GM12878 (cell line): ENCODE measurements around the gene PGF. TPM values are rescaled to one million over a fixed set of nuclear protein-coding genes. Genes with fewer than 3 reads are reported as not detected.

Experiments
- ATAC-seq: fragments of 200-7000 bp; cut with Tn5 transposase; 3 replicates; pipeline ENCODE4 v1.9.1; 2020; ENCODE audit warnings: mild to moderate bottlenecking, moderate library complexity
- BruUV-seq: library from RNA; stranded (reverse); fragments of 400-500 nt; replicated peaks from 2 replicates; lab custom pipeline; 2021; lab: Mats Ljungman, UMichigan
- CTCF ChIA-PET: fragments of 300-600 bp; sonication (Branson Sonifier 250); formaldehyde crosslinking; extraction: SDS; loops from one replicate; lab custom pipeline; 2021; ENCODE audit warnings: inconsistent platforms; lab: Yijun Ruan, JAX
- POLR2A ChIA-PET: fragments of 350-600 bp; formaldehyde crosslinking; extraction: SDS; loops from one replicate; lab custom pipeline; 2021; ENCODE audit warnings: inconsistent platforms; lab: Charles Lee
- RAD21 ChIA-PET: fragments of 300-600 bp; sonication (Branson Sonifier 250); formaldehyde crosslinking; loops from one replicate; lab custom pipeline; 2023; ENCODE audit warnings: antibody characterized with exemption; ENCODE audit not compliant: unreplicated experiment; lab: Charles Lee
- SMC1A ChIA-PET: fragments of 300-600 bp; sonication (Branson Sonifier 250); formaldehyde crosslinking; loops from one replicate; lab custom pipeline; 2023; ENCODE audit not compliant: unreplicated experiment, uncharacterized antibody; lab: Charles Lee
- DNase-seq: peaks from one replicate; pipeline ENCODE4 v3.0.0-alpha.2; 2011; ENCODE audit warnings: low read depth, low spot score
- FAIRE-seq: peaks from 3 replicates; lab custom pipeline; 2011; peaks lifted over from hg19 to GRCh38; lab: Jason Lieb, UNC
- H2AFZ ChIP-seq: 2 replicates; pipeline ENCODE4 v1.6.0; 2011; ENCODE audit warnings: low read depth, low read length, control low read depth; ENCODE audit not compliant: control insufficient read depth
- H3K27ac ChIP-seq: 2 replicates; pipeline ENCODE4 v1.5.1; 2011; ENCODE audit warnings: control low read depth; ENCODE audit not compliant: control insufficient read depth, insufficient read depth
- H3K27me3 ChIP-seq, 2 experiments: replicated peaks in 1 of 2; 2 replicates each; pipeline versions ENCODE4 v1.6.0 to v1.6.1; 2011; ENCODE audit warnings: low read length in 1 of 2; ENCODE audit not compliant: control insufficient read depth in 2 of 2, insufficient read depth in 2 of 2
- H3K36me3 ChIP-seq, 2 experiments: 2 replicates each; pipeline ENCODE4 v1.5.1; 2011; ENCODE audit warnings: low read length in 1 of 2; ENCODE audit not compliant: control insufficient read depth in 2 of 2, insufficient read depth in 2 of 2
- H3K4me1 ChIP-seq: 2 replicates; pipeline ENCODE4 v1.6.1; 2011; ENCODE audit warnings: mild to moderate bottlenecking, low read length, moderate library complexity, mixed read lengths; ENCODE audit not compliant: control insufficient read depth, insufficient read depth
- H3K4me2 ChIP-seq: 2 replicates; pipeline ENCODE4 v1.6.0; 2011; ENCODE audit warnings: control low read depth; ENCODE audit not compliant: control insufficient read depth, insufficient read depth
- H3K4me3 ChIP-seq: fragments of 200-600 bp; sonication (generic); 2 replicates; pipeline ENCODE4 v1.5.1; 2016
- H3K79me2 ChIP-seq: 2 replicates; pipeline ENCODE4 v1.6.0; 2011; ENCODE audit warnings: low read length; ENCODE audit not compliant: control insufficient read depth, insufficient read depth
- H3K9ac ChIP-seq: 2 replicates; pipeline ENCODE4 v1.8.0; 2011; ENCODE audit warnings: low read length, control low read depth, mixed read lengths; ENCODE audit not compliant: control insufficient read depth, insufficient read depth
- H3K9me3 ChIP-seq: replicated peaks from 3 replicates; pipeline ENCODE4 v1.5.1; 2011; ENCODE audit warnings: mild to moderate bottlenecking, low read length; ENCODE audit not compliant: control insufficient read depth, insufficient read depth
- H4K20me1 ChIP-seq: 2 replicates; pipeline ENCODE4 v1.6.0; 2011; ENCODE audit not compliant: control insufficient read depth, insufficient read depth
- BCLAF1 ChIP-seq: fragments of 450-650 bp; IDR thresholded peaks from 2 replicates; pipeline ENCODE4 v1.6.1; 2017; ENCODE audit warnings: antibody characterized with exemption, mild to moderate bottlenecking, moderate library complexity
- ETV6 ChIP-seq, 2 experiments: fragments of 450-650 bp in 1 of 2; IDR thresholded peaks in 1 of 2; conservative IDR thresholded peaks in 1 of 2; 2 replicates each; pipeline ENCODE4 v1.6.1; 2014; ENCODE audit warnings: antibody characterized with exemption in 1 of 2, borderline replicate concordance in 1 of 2, low read depth in 1 of 2, mild to moderate bottlenecking in 1 of 2, moderate library complexity in 1 of 2
- POLR2A ChIP-seq: IDR thresholded peaks from 2 replicates; pipeline ENCODE4 v1.6.1; 2011; ENCODE audit warnings: low read depth, mild to moderate bottlenecking, low read length
- POLR2AphosphoS5 ChIP-seq: IDR thresholded peaks from 2 replicates; pipeline ENCODE4 v1.6.1; 2011; ENCODE audit warnings: mild to moderate bottlenecking, low read length, inconsistent platforms
- WGBS: methylation state at CpG from one replicate; pipeline ENCODE4 v1.1.6; 2016; ENCODE audit warnings: low lambda C conversion rate; ENCODE audit not compliant: insufficient replicate concordance, insufficient coverage; ENCODE audit errors: missing lambda C conversion rate; 5-methylcytosine and 5-hydroxymethylcytosine counted together
- in situ Hi-C: fragments of 300-500 bp; cut with MboI; formaldehyde crosslinking; loops from 9 replicates; pipeline ENCODE4 v1.14.3; 2018; ENCODE audit warnings: mixed read lengths
- intact Hi-C: fragments of 100-400 bp; cut with micrococcal nuclease; formaldehyde crosslinking; loops from one replicate; pipeline ENCODE4 v1.14.2; 2022; ENCODE audit not compliant: unreplicated experiment
- polyA plus RNA-seq, 11 experiments: library from polyadenylated mRNA; depleted of rRNA in 4 of 11; unstranded in 6 of 11; stranded (reverse) in 5 of 11; fragments of >200 nt; fragmentation: Nextera tagmentation in 4 of 11; fragmentation: Illumina TruSeq in 1 of 11; extraction: Ambion mirVana in 4 of 11; extraction: Trizol in 1 of 11; gene quantifications; 1 replicate in 1 of 11; 2 replicates in 10 of 11; pipeline versions ENCODE4 v1.2.1 to v1.2.3, GENCODE V29; 2011 to 2016; ENCODE audit warnings: inconsistent platforms in 2 of 11, missing spikeins in 2 of 11, low read depth in 1 of 11
- total RNA-seq, 4 experiments: library from RNA; depleted of rRNA in 3 of 4; stranded (reverse); fragments of >200 nt in 3 of 4; fragmentation: Illumina TruSeq in 1 of 4; extraction: Trizol in 1 of 4; gene quantifications; 2 replicates each; pipeline versions ENCODE4 v1.2.1 to v1.2.3, GENCODE V29; 2013 to 2021

Gene PGF
- total and polyA plus RNA-seq, 10 of the 15 experiments (the other 5 are each of a cell fraction or from before 2014, with no cell fraction given): 0.11 to 5.5 (median 0.63) TPM

GRCh38 chr14:74904635-74905503, 50.5 kb downstream of the PGF start (continued):
- TF ChIP-seq ETV6 (conservative IDR thresholded peaks at IDR 0.05 in 1 of 2, IDR thresholded peaks at IDR 0.05 in 1 of 2; ENCODE audit: borderline replicate concordance in 1 of 2, low read depth in 1 of 2): no peak

GRCh38 chr14:74902941-74903705, 52.3 kb downstream of the PGF start:
- RAD21 ChIA-PET: interaction anchor here (5.6 kb wide), 1 partner anchor 42 kb away, joined by 114 read pairs; no protein-coding TSS in a partner anchor
- 0 out of 2 replicates have a peak, but pooled peaks have one; percentile 42 for TF ChIP-seq POLR2A
- TF ChIP-seq POLR2AphosphoS5: peak; percentile 46
- TF ChIP-seq BCLAF1: no peak
- TF ChIP-seq, all 136 proteins: peak for 2
- ChIA-PET CTCF (interaction anchor here (7.0 to 26.0 kb wide), 2 partner anchors 26 to 44 kb away, joined by 73 to 552 read pairs; partner anchors contain the start of gene PROX2), SMC1A (interaction anchor here (10.3 kb wide), 1 partner anchor 44 kb away, joined by 165 read pairs; no protein-coding TSS in a partner anchor), POLR2A (no interaction called here)
- H3K79me2 ChIP-seq: no peaks in the 10 kb centered on the region
- no peak for ATAC-seq
- H2AFZ ChIP-seq: no peak overlapping the region
- no peak for DNase-seq
- no peaks in the 10 kb centered on the region for H3K9me3 ChIP-seq
- intact Hi-C loops (no loop called here), in situ Hi-C loops (no loop called here)
- peaks cover 4% of the 10 kb centered on the region; the same call in 1 of the 2 replicates for H3K4me1 ChIP-seq
- no peak for FAIRE-seq
- H3K27ac ChIP-seq: peak overlapping the region; percentile 9; the same call in 1 of the 2 replicates
- no peaks in the 10 kb centered on the region for H4K20me1 ChIP-seq
- H3K9ac ChIP-seq: no peak overlapping the region
- BruUV-seq: TSS peak; percentile 57
- 11% methylated on average over 9 of the region's 10 CpGs for WGBS
- no peak overlapping the region for H3K4me3 ChIP-seq
- H3K4me2 ChIP-seq: no peak overlapping the region
- peaks cover 25 to 35% of the 10 kb centered on the region in 2 experiments for H3K36me3 ChIP-seq
- no peaks in the 10 kb centered on the region for H3K27me3 ChIP-seq
